D721Med (cell line): ENCODE results near the gene KCNIP4.

Experiments
- DNase-seq: peaks from one replicate; pipeline ENCODE4 v3.0.0; 2011; ENCODE audit warnings: low spot score; ENCODE audit not compliant: insufficient read length
- FAIRE-seq: peaks from 2 replicates; lab custom pipeline; 2011; peaks lifted over from hg19 to GRCh38; lab: Jason Lieb, UNC
- TF ChIP-seq, protein P1 (sequence below): IDR thresholded peaks from 2 replicates; pipeline ENCODE4 v1.5.1; 2012; ENCODE audit warnings: mild to moderate bottlenecking, control low read depth; ENCODE audit not compliant: insufficient read depth; ENCODE audit errors: missing control alignments

Gene KCNIP4

DNA sequence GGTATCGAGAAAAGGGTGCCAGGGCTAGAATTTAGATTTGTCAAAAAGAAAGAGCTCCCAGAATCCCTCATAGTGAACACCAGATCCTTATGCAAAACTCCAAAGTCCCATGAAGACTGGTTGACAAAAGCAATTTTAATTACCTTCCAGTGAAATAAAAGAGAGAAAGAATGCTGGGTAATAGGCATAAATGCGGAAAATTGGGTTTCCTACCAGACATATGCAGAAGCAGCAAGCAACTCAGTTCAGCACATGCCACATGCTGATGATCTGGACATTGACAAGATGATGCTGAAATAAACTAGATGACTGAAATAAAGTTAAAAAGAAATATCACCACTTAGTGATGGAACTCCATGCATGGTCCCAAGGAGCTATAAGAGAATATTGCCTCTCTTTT, 83.9 kb downstream of the KCNIP4 start:
- TF ChIP-seq, protein P1, sequence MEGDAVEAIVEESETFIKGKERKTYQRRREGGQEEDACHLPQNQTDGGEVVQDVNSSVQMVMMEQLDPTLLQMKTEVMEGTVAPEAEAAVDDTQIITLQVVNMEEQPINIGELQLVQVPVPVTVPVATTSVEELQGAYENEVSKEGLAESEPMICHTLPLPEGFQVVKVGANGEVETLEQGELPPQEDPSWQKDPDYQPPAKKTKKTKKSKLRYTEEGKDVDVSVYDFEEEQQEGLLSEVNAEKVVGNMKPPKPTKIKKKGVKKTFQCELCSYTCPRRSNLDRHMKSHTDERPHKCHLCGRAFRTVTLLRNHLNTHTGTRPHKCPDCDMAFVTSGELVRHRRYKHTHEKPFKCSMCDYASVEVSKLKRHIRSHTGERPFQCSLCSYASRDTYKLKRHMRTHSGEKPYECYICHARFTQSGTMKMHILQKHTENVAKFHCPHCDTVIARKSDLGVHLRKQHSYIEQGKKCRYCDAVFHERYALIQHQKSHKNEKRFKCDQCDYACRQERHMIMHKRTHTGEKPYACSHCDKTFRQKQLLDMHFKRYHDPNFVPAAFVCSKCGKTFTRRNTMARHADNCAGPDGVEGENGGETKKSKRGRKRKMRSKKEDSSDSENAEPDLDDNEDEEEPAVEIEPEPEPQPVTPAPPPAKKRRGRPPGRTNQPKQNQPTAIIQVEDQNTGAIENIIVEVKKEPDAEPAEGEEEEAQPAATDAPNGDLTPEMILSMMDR: no peak
- DNase-seq: no peak
- no peak for FAIRE-seq

DNA sequence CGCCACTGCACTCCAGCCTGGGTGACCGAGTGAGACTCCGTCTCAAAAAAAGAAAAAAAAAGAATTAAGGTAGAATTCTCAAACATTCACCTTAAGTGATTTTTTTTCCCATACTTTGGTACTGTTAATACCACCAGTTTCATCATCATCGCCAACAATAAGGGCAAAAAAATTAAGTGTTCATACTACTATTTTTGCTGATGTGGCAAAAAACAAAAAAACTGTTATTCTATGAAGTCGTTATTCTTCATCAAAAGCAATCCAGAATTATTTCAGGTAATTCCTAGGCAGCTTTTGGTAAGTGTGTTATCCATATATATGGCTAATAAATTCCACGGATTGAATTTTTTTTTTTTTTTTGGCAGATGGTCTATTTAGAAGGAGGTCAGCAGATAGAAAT, 85.7 kb downstream of the KCNIP4 start:
- peak; percentile 41 for FAIRE-seq
- TF ChIP-seq, protein P1: no peak
- DNase-seq: no peak

GRCh38 chr4:21858971-21859370, 89.6 kb downstream of the KCNIP4 start:
- DNase-seq (no peak), FAIRE-seq (no peak)
- TF ChIP-seq, protein P1: no peak

- DNase-seq: no peak
- FAIRE-seq: no peak
- TF ChIP-seq, protein P1: no peak
These were observed 91.8 kb downstream of the KCNIP4 start for GRCh38 chr4:21856754-21857153.

- TF ChIP-seq, protein P1: no peak
- FAIRE-seq: no peak
These were observed 92.3 kb downstream of the KCNIP4 start for GRCh38 chr4:21856301-21856700.

DNA sequence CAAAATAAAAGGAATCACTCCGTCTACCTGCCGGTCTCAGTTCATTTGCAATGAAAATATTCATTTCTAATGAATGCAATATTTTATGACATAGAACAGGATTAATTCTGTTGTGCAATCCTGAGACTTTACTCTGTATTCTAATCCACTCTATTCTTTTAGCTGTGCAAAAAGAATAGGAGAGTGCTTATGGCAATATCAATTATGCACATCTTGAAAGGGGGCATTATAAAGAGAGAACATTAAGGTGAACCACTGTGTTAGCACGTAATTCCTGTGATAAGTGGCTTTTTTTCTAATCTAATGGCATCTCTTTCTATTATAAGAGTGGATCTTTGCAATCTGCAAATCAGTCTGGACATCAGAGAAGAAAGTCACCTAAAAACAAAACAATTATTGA, 99.5 kb downstream of the KCNIP4 start:
- TF ChIP-seq, protein P1: no peak
- peak; percentile 67 for FAIRE-seq

More at GRCh38 chr4:21856301-21856700, 92.3 kb downstream of the KCNIP4 start:
- no peak for DNase-seq

DNA sequence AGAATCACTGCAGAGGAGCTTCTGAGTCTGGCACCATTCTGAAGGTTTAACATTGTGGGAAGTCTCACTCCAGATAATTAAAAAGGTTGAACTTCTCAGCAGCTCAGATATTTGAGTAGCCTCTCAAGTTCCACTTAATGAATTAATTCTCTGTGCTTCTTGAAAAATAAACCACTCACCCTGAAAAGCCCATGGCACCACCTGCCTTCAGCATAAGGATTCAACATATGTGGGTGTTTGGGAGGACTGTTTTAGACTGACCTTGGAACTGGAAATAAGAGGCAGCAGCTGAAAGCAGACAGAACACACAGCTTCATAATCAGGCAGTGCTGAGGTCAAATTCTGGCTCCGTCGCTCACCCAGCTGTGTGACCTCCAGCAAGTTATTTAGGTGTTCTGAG, 100.6 kb downstream of the KCNIP4 start:
- TF ChIP-seq, protein P1: no peak
- DNase-seq (no peak), FAIRE-seq (peak; percentile 90)

More for the DNA sequence above, 99.5 kb downstream of the KCNIP4 start:
- no peak for DNase-seq
